OCI-LY7 (cell line): ENCODE measurements around the gene TM4SF5. TPM values are rescaled to one million over a fixed set of nuclear protein-coding genes. Genes with fewer than 3 reads are reported as not detected.

Source experiments
- BruUV-seq: library from RNA; stranded (reverse); fragments of 400-500 nt; replicated peaks from 2 replicates; lab custom pipeline; 2021; lab: Mats Ljungman, UMichigan
- CTCF ChIA-PET: fragments of 300-600 bp; sonication (Branson Sonifier 250); formaldehyde crosslinking; loops from one replicate; lab custom pipeline; 2022; ENCODE audit warnings: antibody characterized with exemption; ENCODE audit not compliant: unreplicated experiment; lab: Charles Lee
- POLR2A ChIA-PET: fragments of 300-600 bp; sonication (Branson Sonifier 250); formaldehyde crosslinking; loops from one replicate; lab custom pipeline; 2022; ENCODE audit warnings: antibody characterized with exemption; lab: Charles Lee
- DNase-seq: peaks from one replicate; pipeline ENCODE4 v3.0.0-alpha.2; 2015; ENCODE audit warnings: low spot score
- H2AFZ ChIP-seq: fragments of 200-600 bp; sonication (generic), shearing (Covaris generic); 2 replicates; pipeline ENCODE4 v1.6.1; 2014; ENCODE audit warnings: mild to moderate bottlenecking, antibody characterized with exemption, low read length, moderate library complexity
- H3K27ac ChIP-seq: fragments of 200-600 bp; sonication (generic); 2 replicates; pipeline ENCODE4 v1.5.1; 2014; ENCODE audit warnings: mixed run types, low read depth, mild to moderate bottlenecking, moderate library complexity, low read length, inconsistent platforms; ENCODE audit not compliant: poor library complexity, severe bottlenecking
- H3K36me3 ChIP-seq: fragments of 200-600 bp; sonication (generic); 2 replicates; pipeline ENCODE4 v1.6.1; 2014; ENCODE audit warnings: mild to moderate bottlenecking, antibody characterized with exemption, low read length, moderate library complexity, mixed read lengths; ENCODE audit not compliant: insufficient read depth
- H3K4me1 ChIP-seq: fragments of 200-600 bp; sonication (generic); 2 replicates; pipeline ENCODE4 v1.5.1; 2014; ENCODE audit warnings: mild to moderate bottlenecking, low read length; ENCODE audit not compliant: insufficient read depth, poor library complexity, severe bottlenecking
- H3K4me2 ChIP-seq: fragments of 200-600 bp; sonication (generic); 2 replicates; pipeline ENCODE4 v1.6.1; 2014; ENCODE audit warnings: mild to moderate bottlenecking, low read length
- H3K4me3 ChIP-seq: fragments of 200-600 bp; sonication (generic); 2 replicates; pipeline ENCODE4 v1.5.1; 2014; ENCODE audit warnings: mild to moderate bottlenecking, low read depth, low read length; ENCODE audit not compliant: poor library complexity, severe bottlenecking
- H3K79me2 ChIP-seq: fragments of 200-600 bp; sonication (generic); 2 replicates; pipeline ENCODE4 v1.6.1; 2016; ENCODE audit warnings: low read depth, mild to moderate bottlenecking, low read length, moderate library complexity, mixed read lengths; ENCODE audit not compliant: insufficient read depth
- H3K9me2 ChIP-seq: fragments of 200-600 bp; sonication (generic); 2 replicates; pipeline ENCODE4 v1.6.1; 2016; ENCODE audit warnings: mild to moderate bottlenecking, low read length, mixed read lengths; ENCODE audit not compliant: insufficient read depth
- H3K9me3 ChIP-seq: fragments of 200-600 bp; sonication (generic); 2 replicates; pipeline ENCODE4 v1.6.1; 2014; ENCODE audit warnings: mild to moderate bottlenecking, mixed run types, low read length, mixed read lengths
- H4K20me1 ChIP-seq: fragments of 200-600 bp; sonication (generic); 2 replicates; pipeline ENCODE4 v1.6.1; 2014; ENCODE audit warnings: mild to moderate bottlenecking, antibody characterized with exemption, low read length, moderate library complexity, mixed read lengths; ENCODE audit not compliant: insufficient read depth
- CTCF ChIP-seq: fragments of 200-600 bp; sonication (generic); conservative IDR thresholded peaks from 2 replicates; pipeline ENCODE4 v1.5.1; 2014; ENCODE audit warnings: mild to moderate bottlenecking, antibody characterized with exemption, low read length, moderate library complexity, mixed read lengths
- EZH2phosphoT487 ChIP-seq: fragments of 200-600 bp; sonication (generic); IDR thresholded peaks from 2 replicates; pipeline ENCODE4 v1.6.1; 2018; ENCODE audit warnings: low read depth, borderline replicate concordance, mild to moderate bottlenecking, mixed run types, antibody characterized with exemption, low read length, moderate library complexity, mixed read lengths
- intact Hi-C: fragments of 100-400 bp; cut with micrococcal nuclease; formaldehyde crosslinking; loops from one replicate; pipeline ENCODE4 v1.10.0; 2022; ENCODE audit not compliant: unreplicated experiment
- total RNA-seq, 2 experiments: library from RNA; depleted of rRNA in 1 of 2; stranded (reverse); fragments of >200 nt in 1 of 2; shearing (Covaris generic) in 1 of 2; gene quantifications; 2 replicates each; pipeline ENCODE4 v1.2.3, GENCODE V29; 2014 to 2022

The TM4SF5 gene
- total RNA-seq, 2 experiments from 2014 or later, result not detected

GRCh38 chr17:4742629-4743028 is 29.1 kb upstream of the TM4SF5 start:
- CTCF ChIA-PET, result no interaction called here
- intact Hi-C loops, result no loop called here
- POLR2A ChIA-PET, result no interaction called here

GRCh38 chr17:4743216-4743615 is 28.5 kb upstream of the TM4SF5 start:
- H3K79me2 ChIP-seq, result no peaks in the 10 kb centered on the region
- H3K4me3 ChIP-seq, result no peak overlapping the region
- BruUV-seq, result no TSS peak
- H3K4me1 ChIP-seq, result peaks cover 12% of the 10 kb centered on the region
- ChIA-PET CTCF (no interaction called here), POLR2A (no interaction called here)
- DNase-seq, result no peak
- intact Hi-C loops, result no loop called here
- no peak overlapping the region for H3K4me2 ChIP-seq
- H3K9me3 ChIP-seq, result no peaks in the 10 kb centered on the region
- no peaks in the 10 kb centered on the region for H3K36me3 ChIP-seq
- H3K27ac ChIP-seq, result no peak overlapping the region
- no peaks in the 10 kb centered on the region for H4K20me1 ChIP-seq
- no peak overlapping the region for H2AFZ ChIP-seq
- H3K9me2 ChIP-seq, result no peaks in the 10 kb centered on the region
- no peak for TF ChIP-seq EZH2phosphoT487
- TF ChIP-seq CTCF, result no peak

More at GRCh38 chr17:4742629-4743028, 29.1 kb upstream of the TM4SF5 start:
- Histone ChIP-seq H3K9me2 (no peaks in the 10 kb centered on the region), H3K4me2 (no peak overlapping the region), H3K4me3 (no peak overlapping the region), H3K4me1 (peaks cover 6% of the 10 kb centered on the region), H4K20me1 (no peaks in the 10 kb centered on the region), H3K9me3 (no peaks in the 10 kb centered on the region), H3K36me3 (no peaks in the 10 kb centered on the region), H3K79me2 (no peaks in the 10 kb centered on the region), H3K27ac (no peak overlapping the region), H2AFZ (no peak overlapping the region)
- no TSS peak for BruUV-seq
- no peak for TF ChIP-seq CTCF
- TF ChIP-seq EZH2phosphoT487, result no peak
- no peak for DNase-seq

- TF ChIP-seq EZH2phosphoT487 (no peak), CTCF (no peak)
- Histone ChIP-seq H3K36me3 (no peaks in the 10 kb centered on the region), H2AFZ (no peak overlapping the region), H3K4me3 (no peak overlapping the region), H3K9me3 (no peaks in the 10 kb centered on the region), H3K4me1 (peaks cover 14% of the 10 kb centered on the region), H4K20me1 (no peaks in the 10 kb centered on the region), H3K4me2 (no peak overlapping the region), H3K27ac (no peak overlapping the region), H3K79me2 (no peaks in the 10 kb centered on the region), H3K9me2 (no peaks in the 10 kb centered on the region)
- BruUV-seq, result no TSS peak
- POLR2A ChIA-PET, result no interaction called here
- CTCF ChIA-PET, result no interaction called here
- DNase-seq, result no peak
- intact Hi-C loops, result no loop called here
These were observed 27.8 kb upstream of the TM4SF5 start for GRCh38 chr17:4743898-4744297.
